Activated CD8-positive, alpha-beta memory T cell treated with anti-CD3 and anti-CD28 coated beads, Interleukin-2, amount 50 U/mL, for 24 hours (primary cell): ENCODE results near the gene PTCHD4.
"Not testable (repeated sequence)": the region's sequence is repeated elsewhere in the genome, so short reads cannot be mapped to it uniquely, and the experiment has no call there.

Experiments
- DNase-seq: peaks from one replicate; pipeline ENCODE4 v3.0.0-alpha.2; 2020; ENCODE audit errors: extremely low read depth

PTCHD4 gene

GRCh38 chr6:48111143-48111506, at the start of gene PTCHD4:
Gene PTCHD4, minus strand, starts transcription at chr6:48111197. Its CDS starts 42,240 bp downstream, at chr6:48068957.
- DNase-seq = no peak

- no peak for DNase-seq
Measured at GRCh38 chr6:48151142-48151541, 40.1 kb upstream of the PTCHD4 start.

- DNase-seq = no peak
Measured at GRCh38 chr6:48150701-48151100, 39.7 kb upstream of the PTCHD4 start.

GRCh38 chr6:48147051-48147450, 36.1 kb upstream of the PTCHD4 start:
- DNase-seq = no peak

- no peak for DNase-seq
Measured at GRCh38 chr6:48144021-48144420, 33.0 kb upstream of the PTCHD4 start.

- no peak for DNase-seq
Measured at GRCh38 chr6:48141975-48142374, 31.0 kb upstream of the PTCHD4 start.

- DNase-seq = no peak
Measured at GRCh38 chr6:48139818-48140614, 29.0 kb upstream of the PTCHD4 start.

- no peak for DNase-seq
Measured at GRCh38 chr6:48136856-48137255, 25.9 kb upstream of the PTCHD4 start.

GRCh38 chr6:48135323-48136084, 24.5 kb upstream of the PTCHD4 start:
- DNase-seq = no peak

- DNase-seq = no peak
Measured at GRCh38 chr6:48134246-48134645, 23.2 kb upstream of the PTCHD4 start.

- DNase-seq = no peak
Measured at GRCh38 chr6:48123601-48124000, 12.6 kb upstream of the PTCHD4 start.

- not testable (repeated sequence) for DNase-seq
Measured at GRCh38 chr6:48121983-48122749, 11.2 kb upstream of the PTCHD4 start.

GRCh38 chr6:48116699-48117645, 6.0 kb upstream of the PTCHD4 start:
- DNase-seq = no peak

GRCh38 chr6:48113130-48113529, 2.1 kb upstream of the PTCHD4 start:
- DNase-seq = no peak

GRCh38 chr6:48111575-48111974, 578 bp upstream of the PTCHD4 start:
- no peak for DNase-seq

- DNase-seq = no peak
Measured at GRCh38 chr6:48110436-48111142, 408 bp downstream of the PTCHD4 start.

- no peak for DNase-seq
Measured at GRCh38 chr6:48109944-48110343, 1.1 kb downstream of the PTCHD4 start.

GRCh38 chr6:48102476-48103195, 8.4 kb downstream of the PTCHD4 start:
- DNase-seq = not testable (repeated sequence)

GRCh38 chr6:48101290-48101689, 9.7 kb downstream of the PTCHD4 start:
- DNase-seq = no peak

GRCh38 chr6:48100588-48100895, 10.5 kb downstream of the PTCHD4 start:
- DNase-seq = no peak
